Measurements from ENCODE around the gene NEDD4L.

NEDD4L gene

GRCh38 chr18:58391231-58391825 lies 347.3 kb downstream of the NEDD4L start:
- TF ChIP-seq EZH2phosphoT487 (conservative IDR thresholded peaks at IDR 0.05; ENCODE audit: low read length) = no peak
- TF ChIP-seq, protein P1, sequence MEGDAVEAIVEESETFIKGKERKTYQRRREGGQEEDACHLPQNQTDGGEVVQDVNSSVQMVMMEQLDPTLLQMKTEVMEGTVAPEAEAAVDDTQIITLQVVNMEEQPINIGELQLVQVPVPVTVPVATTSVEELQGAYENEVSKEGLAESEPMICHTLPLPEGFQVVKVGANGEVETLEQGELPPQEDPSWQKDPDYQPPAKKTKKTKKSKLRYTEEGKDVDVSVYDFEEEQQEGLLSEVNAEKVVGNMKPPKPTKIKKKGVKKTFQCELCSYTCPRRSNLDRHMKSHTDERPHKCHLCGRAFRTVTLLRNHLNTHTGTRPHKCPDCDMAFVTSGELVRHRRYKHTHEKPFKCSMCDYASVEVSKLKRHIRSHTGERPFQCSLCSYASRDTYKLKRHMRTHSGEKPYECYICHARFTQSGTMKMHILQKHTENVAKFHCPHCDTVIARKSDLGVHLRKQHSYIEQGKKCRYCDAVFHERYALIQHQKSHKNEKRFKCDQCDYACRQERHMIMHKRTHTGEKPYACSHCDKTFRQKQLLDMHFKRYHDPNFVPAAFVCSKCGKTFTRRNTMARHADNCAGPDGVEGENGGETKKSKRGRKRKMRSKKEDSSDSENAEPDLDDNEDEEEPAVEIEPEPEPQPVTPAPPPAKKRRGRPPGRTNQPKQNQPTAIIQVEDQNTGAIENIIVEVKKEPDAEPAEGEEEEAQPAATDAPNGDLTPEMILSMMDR (IDR thresholded peaks at IDR 0.05; ENCODE audit: insufficient read depth, low read length, poor library complexity, severe bottlenecking) = no peak
- H3K9ac ChIP-seq (ENCODE audit: low read length) = no peak overlapping the region
- no peaks in the 10 kb centered on the region for H3K27me3 ChIP-seq (ENCODE audit: low read length)
- no peaks in the 10 kb centered on the region for H3K79me2 ChIP-seq (ENCODE audit: insufficient read depth, low read length)
- no peak overlapping the region for H2AFZ ChIP-seq (ENCODE audit: low read depth, low read length, severe bottlenecking)
- H4K20me1 ChIP-seq (ENCODE audit: low read depth, low read length) = no peaks in the 10 kb centered on the region
- H3K4me2 ChIP-seq (ENCODE audit: low read depth, low read length, poor library complexity, severe bottlenecking) = no peak overlapping the region
- no peaks in the 10 kb centered on the region for H3K9me2 ChIP-seq (replicated peaks; ENCODE audit: insufficient read depth, low read length)
- H3K27ac ChIP-seq (ENCODE audit: low read depth, low read length) = no peak overlapping the region
- no peaks in the 10 kb centered on the region for H3K9me3 ChIP-seq (ENCODE audit: insufficient read depth, low read length)
- no peak overlapping the region for H3K4me3 ChIP-seq (ENCODE audit: insufficient read depth, low read length, poor library complexity, severe bottlenecking)
- H3F3A ChIP-seq (ENCODE audit: insufficient read depth) = no peaks in the 10 kb centered on the region
- H3K36me3 ChIP-seq (ENCODE audit: low read length) = no peaks in the 10 kb centered on the region

GRCh38 chr18:58391932-58392323 lies 347.9 kb downstream of the NEDD4L start:
- H3K36me3 ChIP-seq (ENCODE audit: low read length) = no peaks in the 10 kb centered on the region
- H3K9me3 ChIP-seq (ENCODE audit: insufficient read depth, low read length) = no peaks in the 10 kb centered on the region
- H3K79me2 ChIP-seq (ENCODE audit: insufficient read depth, low read length) = no peaks in the 10 kb centered on the region
- no peaks in the 10 kb centered on the region for H4K20me1 ChIP-seq (ENCODE audit: low read depth, low read length)
- TF ChIP-seq EZH2phosphoT487 (conservative IDR thresholded peaks at IDR 0.05; ENCODE audit: low read length) = no peak
- TF ChIP-seq, protein P1 (IDR thresholded peaks at IDR 0.05; ENCODE audit: insufficient read depth, low read length, poor library complexity, severe bottlenecking) = no peak
- no peak overlapping the region for H3K4me3 ChIP-seq (ENCODE audit: insufficient read depth, low read length, poor library complexity, severe bottlenecking)
- no peak overlapping the region for H3K27ac ChIP-seq (ENCODE audit: low read depth, low read length)
- no peak overlapping the region for H3K9ac ChIP-seq (ENCODE audit: low read length)
- H3F3A ChIP-seq (ENCODE audit: insufficient read depth) = no peaks in the 10 kb centered on the region
- no peaks in the 10 kb centered on the region for H3K27me3 ChIP-seq (ENCODE audit: low read length)
- no peak overlapping the region for H2AFZ ChIP-seq (ENCODE audit: low read depth, low read length, severe bottlenecking)
- no peaks in the 10 kb centered on the region for H3K9me2 ChIP-seq (replicated peaks; ENCODE audit: insufficient read depth, low read length)
- no peak overlapping the region for H3K4me2 ChIP-seq (ENCODE audit: low read depth, low read length, poor library complexity, severe bottlenecking)

GRCh38 chr18:58392324-58393000 lies 348.4 kb downstream of the NEDD4L start:
- no peak overlapping the region for H3K9ac ChIP-seq (ENCODE audit: low read length)
- H3K4me2 ChIP-seq (ENCODE audit: low read depth, low read length, poor library complexity, severe bottlenecking) = no peak overlapping the region
- no peaks in the 10 kb centered on the region for H3K9me3 ChIP-seq (ENCODE audit: insufficient read depth, low read length)
- no peaks in the 10 kb centered on the region for H3K36me3 ChIP-seq (ENCODE audit: low read length)
- no peaks in the 10 kb centered on the region for H3K9me2 ChIP-seq (replicated peaks; ENCODE audit: insufficient read depth, low read length)
- no peaks in the 10 kb centered on the region for H3K79me2 ChIP-seq (ENCODE audit: insufficient read depth, low read length)
- no peaks in the 10 kb centered on the region for H3K27me3 ChIP-seq (ENCODE audit: low read length)
- H3K4me3 ChIP-seq (ENCODE audit: insufficient read depth, low read length, poor library complexity, severe bottlenecking) = no peak overlapping the region
- no peaks in the 10 kb centered on the region for H3F3A ChIP-seq (ENCODE audit: insufficient read depth)
- TF ChIP-seq, protein P1 (IDR thresholded peaks at IDR 0.05; ENCODE audit: insufficient read depth, low read length, poor library complexity, severe bottlenecking) = no peak
- no peak for TF ChIP-seq EZH2phosphoT487 (conservative IDR thresholded peaks at IDR 0.05; ENCODE audit: low read length)
- H2AFZ ChIP-seq (ENCODE audit: low read depth, low read length, severe bottlenecking) = no peak overlapping the region
- H4K20me1 ChIP-seq (ENCODE audit: low read depth, low read length) = no peaks in the 10 kb centered on the region
- no peak overlapping the region for H3K27ac ChIP-seq (ENCODE audit: low read depth, low read length)
